SK-N-SH treated with all-trans-retinoic acid at 6 μM for 48 hours (cell line): ENCODE results near the gene ZGPAT.

Experiments
- ATAC-seq: fragments of 200-7000 bp; cut with Tn5 transposase; 3 replicates; pipeline ENCODE4 v1.9.1; 2020; ENCODE audit warnings: mild to moderate bottlenecking, moderate library complexity
- ARNTL ChIP-seq: fragments of 450-650 bp; formaldehyde crosslinking; IDR thresholded peaks from 2 replicates; pipeline ENCODE4 v1.5.0; 2020; ENCODE audit warnings: low read depth, mild to moderate bottlenecking, moderate library complexity, borderline replicate concordance
- BACH2 ChIP-seq: fragments of 250-450 bp; sonication (Bioruptor Pico); IDR thresholded peaks from 2 replicates; pipeline ENCODE4 v1.9.0; 2021; ENCODE audit warnings: mild to moderate bottlenecking, borderline replicate concordance
- CSDC2 ChIP-seq: fragments of 250-450 bp; sonication (Bioruptor Pico); IDR thresholded peaks from 2 replicates; pipeline ENCODE4 v1.5.0; 2020; ENCODE audit warnings: mild to moderate bottlenecking, moderate library complexity
- ESRRG ChIP-seq: fragments of 250-450 bp; sonication (Bioruptor Pico); IDR thresholded peaks from 2 replicates; pipeline ENCODE4 v1.6.1; 2021; ENCODE audit warnings: mild to moderate bottlenecking
- GLIS3 ChIP-seq: fragments of 250-450 bp; sonication (Bioruptor Pico); IDR thresholded peaks from 2 replicates; pipeline ENCODE4 v1.5.0; 2020; ENCODE audit warnings: mild to moderate bottlenecking, moderate library complexity
- OSR1 ChIP-seq: fragments of 250-450 bp; sonication (Bioruptor Pico); IDR thresholded peaks from 2 replicates; pipeline ENCODE4 v1.8.0; 2022; ENCODE audit warnings: moderate library complexity, mild to moderate bottlenecking, inconsistent platforms
- PPARA ChIP-seq: fragments of 250-450 bp; sonication (Bioruptor Pico); IDR thresholded peaks from 2 replicates; pipeline ENCODE4 v1.5.0; 2020; ENCODE audit warnings: mild to moderate bottlenecking, borderline replicate concordance
- TCF4 ChIP-seq: fragments of 250-450 bp; sonication (Bioruptor Pico); IDR thresholded peaks from 2 replicates; pipeline ENCODE4 v1.8.0; 2021; ENCODE audit warnings: mild to moderate bottlenecking, moderate library complexity, borderline replicate concordance
- TOX ChIP-seq: fragments of 250-450 bp; sonication (Bioruptor Pico); IDR thresholded peaks from 2 replicates; pipeline ENCODE4 v1.8.0; 2021; ENCODE audit warnings: mild to moderate bottlenecking, moderate library complexity, borderline replicate concordance
- ZC3H10 ChIP-seq: fragments of 250-450 bp; sonication (Bioruptor Pico); IDR thresholded peaks from 2 replicates; pipeline ENCODE4 v1.5.1; 2021; ENCODE audit warnings: mild to moderate bottlenecking, moderate library complexity
- ZFP3 ChIP-seq: fragments of 250-450 bp; sonication (Bioruptor Pico); IDR thresholded peaks from 2 replicates; pipeline ENCODE4 v1.5.0; 2020; ENCODE audit warnings: mild to moderate bottlenecking, moderate library complexity
- ZFP30 ChIP-seq: fragments of 450-650 bp; formaldehyde crosslinking; IDR thresholded peaks from 2 replicates; pipeline ENCODE4 v1.5.0; 2022; ENCODE audit warnings: mild to moderate bottlenecking, moderate library complexity
- ZNF70 ChIP-seq: fragments of 450-650 bp; formaldehyde crosslinking; IDR thresholded peaks from 2 replicates; pipeline ENCODE4 v1.5.0; 2020; ENCODE audit warnings: mild to moderate bottlenecking, moderate library complexity
- ZNF8 ChIP-seq: fragments of 450-650 bp; formaldehyde crosslinking; IDR thresholded peaks from 2 replicates; pipeline ENCODE4 v1.5.0; 2020; ENCODE audit warnings: mild to moderate bottlenecking, moderate library complexity
- TF ChIP-seq, protein P1 (sequence below): fragments of 250-450 bp; sonication (Bioruptor Pico); IDR thresholded peaks from 2 replicates; pipeline ENCODE4 v1.5.1; 2021; ENCODE audit warnings: mild to moderate bottlenecking, moderate library complexity
- TF ChIP-seq, protein P2 (sequence below): fragments of 250-450 bp; sonication (Bioruptor Pico); IDR thresholded peaks from 2 replicates; pipeline ENCODE4 v1.5.1; 2020; ENCODE audit warnings: low read depth, mild to moderate bottlenecking, moderate library complexity
- TF ChIP-seq, protein P3 (sequence below): fragments of 250-450 bp; sonication (Bioruptor Pico); IDR thresholded peaks from 2 replicates; pipeline ENCODE4 v1.5.0; 2020; ENCODE audit warnings: mild to moderate bottlenecking, moderate library complexity
- TF ChIP-seq, protein P4 (sequence below): fragments of 250-450 bp; sonication (Bioruptor Pico); IDR thresholded peaks from 2 replicates; pipeline ENCODE4 v1.8.0; 2020; ENCODE audit warnings: mild to moderate bottlenecking, moderate library complexity, borderline replicate concordance
- TF ChIP-seq, protein P5 (sequence below): fragments of 250-450 bp; sonication (Bioruptor Pico); IDR thresholded peaks from 2 replicates; pipeline ENCODE4 v1.8.0; 2021; ENCODE audit warnings: low read depth, mild to moderate bottlenecking, moderate library complexity, borderline replicate concordance

Gene ZGPAT

DNA sequence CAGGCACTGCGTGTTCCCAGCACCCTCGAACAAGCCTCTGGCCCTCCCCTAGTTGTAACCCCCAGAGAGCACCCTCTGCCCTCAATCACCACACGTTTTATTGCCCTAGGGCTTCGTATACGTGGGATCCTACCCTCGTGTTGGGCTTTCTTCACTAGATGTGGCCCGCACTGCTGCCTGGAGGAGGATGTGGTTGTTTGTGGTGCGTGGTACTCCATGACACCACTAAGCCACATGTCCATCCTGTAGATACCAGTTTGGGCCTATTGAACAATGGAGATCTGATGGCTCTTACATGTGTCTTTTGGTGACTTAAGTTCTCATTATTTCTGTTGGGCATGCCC is 48.8 kb downstream of the ZGPAT start (continued):
- TF ChIP-seq, protein P1, sequence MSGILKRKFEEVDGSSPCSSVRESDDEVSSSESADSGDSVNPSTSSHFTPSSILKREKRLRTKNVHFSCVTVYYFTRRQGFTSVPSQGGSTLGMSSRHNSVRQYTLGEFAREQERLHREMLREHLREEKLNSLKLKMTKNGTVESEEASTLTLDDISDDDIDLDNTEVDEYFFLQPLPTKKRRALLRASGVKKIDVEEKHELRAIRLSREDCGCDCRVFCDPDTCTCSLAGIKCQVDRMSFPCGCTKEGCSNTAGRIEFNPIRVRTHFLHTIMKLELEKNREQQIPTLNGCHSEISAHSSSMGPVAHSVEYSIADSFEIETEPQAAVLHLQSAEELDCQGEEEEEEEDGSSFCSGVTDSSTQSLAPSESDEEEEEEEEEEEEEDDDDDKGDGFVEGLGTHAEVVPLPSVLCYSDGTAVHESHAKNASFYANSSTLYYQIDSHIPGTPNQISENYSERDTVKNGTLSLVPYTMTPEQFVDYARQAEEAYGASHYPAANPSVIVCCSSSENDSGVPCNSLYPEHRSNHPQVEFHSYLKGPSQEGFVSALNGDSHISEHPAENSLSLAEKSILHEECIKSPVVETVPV (CRISPR knock-in tag), result no peak
- TF ChIP-seq, protein P2, sequence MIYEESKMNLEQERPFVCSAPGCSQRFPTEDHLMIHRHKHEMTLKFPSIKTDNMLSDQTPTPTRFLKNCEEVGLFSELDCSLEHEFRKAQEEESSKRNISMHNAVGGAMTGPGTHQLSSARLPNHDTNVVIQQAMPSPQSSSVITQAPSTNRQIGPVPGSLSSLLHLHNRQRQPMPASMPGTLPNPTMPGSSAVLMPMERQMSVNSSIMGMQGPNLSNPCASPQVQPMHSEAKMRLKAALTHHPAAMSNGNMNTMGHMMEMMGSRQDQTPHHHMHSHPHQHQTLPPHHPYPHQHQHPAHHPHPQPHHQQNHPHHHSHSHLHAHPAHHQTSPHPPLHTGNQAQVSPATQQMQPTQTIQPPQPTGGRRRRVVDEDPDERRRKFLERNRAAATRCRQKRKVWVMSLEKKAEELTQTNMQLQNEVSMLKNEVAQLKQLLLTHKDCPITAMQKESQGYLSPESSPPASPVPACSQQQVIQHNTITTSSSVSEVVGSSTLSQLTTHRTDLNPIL (CRISPR knock-in tag), result no peak
- no peak for TF ChIP-seq GLIS3 (CRISPR knock-in tag)

DNA sequence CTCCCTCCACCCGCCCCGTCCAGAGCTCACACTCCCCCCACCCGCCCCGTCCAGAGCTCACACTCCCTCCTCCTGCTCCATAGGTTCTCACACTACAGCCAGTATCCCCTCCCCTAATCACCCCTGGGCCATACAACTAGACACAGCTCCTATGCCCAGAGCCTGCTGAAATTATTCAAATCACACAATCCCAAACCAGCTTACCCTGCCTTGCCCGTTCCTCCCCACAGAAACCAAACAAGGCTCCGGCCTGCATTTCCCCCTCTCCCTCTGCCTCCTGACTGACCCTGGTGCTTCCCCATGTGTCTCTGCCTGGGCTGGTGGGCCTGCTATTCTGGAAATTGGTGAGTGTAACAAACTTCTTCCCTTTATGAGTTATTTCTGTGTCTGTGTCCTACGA is 50.3 kb downstream of the ZGPAT start:
- ATAC-seq, result no peak
- no peak for TF ChIP-seq TOX (CRISPR knock-in tag)
- no peak for TF ChIP-seq PPARA (CRISPR knock-in tag)
- TF ChIP-seq BACH2 (CRISPR knock-in tag), result no peak
- TF ChIP-seq, protein P3, sequence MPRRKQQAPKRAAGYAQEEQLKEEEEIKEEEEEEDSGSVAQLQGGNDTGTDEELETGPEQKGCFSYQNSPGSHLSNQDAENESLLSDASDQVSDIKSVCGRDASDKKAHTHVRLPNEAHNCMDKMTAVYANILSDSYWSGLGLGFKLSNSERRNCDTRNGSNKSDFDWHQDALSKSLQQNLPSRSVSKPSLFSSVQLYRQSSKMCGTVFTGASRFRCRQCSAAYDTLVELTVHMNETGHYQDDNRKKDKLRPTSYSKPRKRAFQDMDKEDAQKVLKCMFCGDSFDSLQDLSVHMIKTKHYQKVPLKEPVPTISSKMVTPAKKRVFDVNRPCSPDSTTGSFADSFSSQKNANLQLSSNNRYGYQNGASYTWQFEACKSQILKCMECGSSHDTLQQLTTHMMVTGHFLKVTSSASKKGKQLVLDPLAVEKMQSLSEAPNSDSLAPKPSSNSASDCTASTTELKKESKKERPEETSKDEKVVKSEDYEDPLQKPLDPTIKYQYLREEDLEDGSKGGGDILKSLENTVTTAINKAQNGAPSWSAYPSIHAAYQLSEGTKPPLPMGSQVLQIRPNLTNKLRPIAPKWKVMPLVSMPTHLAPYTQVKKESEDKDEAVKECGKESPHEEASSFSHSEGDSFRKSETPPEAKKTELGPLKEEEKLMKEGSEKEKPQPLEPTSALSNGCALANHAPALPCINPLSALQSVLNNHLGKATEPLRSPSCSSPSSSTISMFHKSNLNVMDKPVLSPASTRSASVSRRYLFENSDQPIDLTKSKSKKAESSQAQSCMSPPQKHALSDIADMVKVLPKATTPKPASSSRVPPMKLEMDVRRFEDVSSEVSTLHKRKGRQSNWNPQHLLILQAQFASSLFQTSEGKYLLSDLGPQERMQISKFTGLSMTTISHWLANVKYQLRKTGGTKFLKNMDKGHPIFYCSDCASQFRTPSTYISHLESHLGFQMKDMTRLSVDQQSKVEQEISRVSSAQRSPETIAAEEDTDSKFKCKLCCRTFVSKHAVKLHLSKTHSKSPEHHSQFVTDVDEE (CRISPR knock-in tag), result no peak
- no peak for TF ChIP-seq ZFP3 (CRISPR knock-in tag)
- TF ChIP-seq ZNF8 (CRISPR knock-in tag), result no peak
- TF ChIP-seq, protein P4, sequence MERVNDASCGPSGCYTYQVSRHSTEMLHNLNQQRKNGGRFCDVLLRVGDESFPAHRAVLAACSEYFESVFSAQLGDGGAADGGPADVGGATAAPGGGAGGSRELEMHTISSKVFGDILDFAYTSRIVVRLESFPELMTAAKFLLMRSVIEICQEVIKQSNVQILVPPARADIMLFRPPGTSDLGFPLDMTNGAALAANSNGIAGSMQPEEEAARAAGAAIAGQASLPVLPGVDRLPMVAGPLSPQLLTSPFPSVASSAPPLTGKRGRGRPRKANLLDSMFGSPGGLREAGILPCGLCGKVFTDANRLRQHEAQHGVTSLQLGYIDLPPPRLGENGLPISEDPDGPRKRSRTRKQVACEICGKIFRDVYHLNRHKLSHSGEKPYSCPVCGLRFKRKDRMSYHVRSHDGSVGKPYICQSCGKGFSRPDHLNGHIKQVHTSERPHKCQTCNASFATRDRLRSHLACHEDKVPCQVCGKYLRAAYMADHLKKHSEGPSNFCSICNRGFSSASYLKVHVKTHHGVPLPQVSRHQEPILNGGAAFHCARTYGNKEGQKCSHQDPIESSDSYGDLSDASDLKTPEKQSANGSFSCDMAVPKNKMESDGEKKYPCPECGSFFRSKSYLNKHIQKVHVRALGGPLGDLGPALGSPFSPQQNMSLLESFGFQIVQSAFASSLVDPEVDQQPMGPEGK, result no peak
- TF ChIP-seq, protein P2 (CRISPR knock-in tag), result no peak
- no peak for TF ChIP-seq ZNF70
- no peak for TF ChIP-seq ZC3H10 (CRISPR knock-in tag)
- TF ChIP-seq ARNTL (CRISPR knock-in tag), result no peak

DNA sequence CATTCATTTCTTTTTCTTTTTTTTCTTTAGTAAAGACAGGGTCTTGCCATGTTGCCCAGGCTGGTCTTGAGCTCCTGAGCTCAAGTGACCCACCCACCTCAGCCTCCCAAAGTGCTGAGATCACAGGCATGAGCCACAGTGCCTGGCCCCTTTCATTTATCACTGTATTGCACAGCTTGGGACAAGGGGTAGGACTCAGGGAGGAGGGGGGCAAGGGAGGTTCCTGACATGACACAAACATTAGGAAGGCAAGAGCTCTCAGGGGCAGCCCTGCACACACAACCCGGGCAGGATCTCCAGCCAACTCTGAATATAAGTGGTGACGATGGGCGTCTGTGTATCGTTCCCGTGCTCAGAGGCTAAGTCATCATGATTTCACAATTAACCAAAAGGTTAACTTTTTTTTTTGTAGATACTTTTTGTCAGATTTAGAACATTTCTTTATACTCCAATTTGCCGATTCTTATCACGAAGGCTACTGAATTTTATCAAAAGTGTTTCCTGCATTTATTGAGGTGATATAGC is 51.6 kb downstream of the ZGPAT start:
- TF ChIP-seq, protein P2 (CRISPR knock-in tag), result no peak
- ATAC-seq, result no peak

DNA sequence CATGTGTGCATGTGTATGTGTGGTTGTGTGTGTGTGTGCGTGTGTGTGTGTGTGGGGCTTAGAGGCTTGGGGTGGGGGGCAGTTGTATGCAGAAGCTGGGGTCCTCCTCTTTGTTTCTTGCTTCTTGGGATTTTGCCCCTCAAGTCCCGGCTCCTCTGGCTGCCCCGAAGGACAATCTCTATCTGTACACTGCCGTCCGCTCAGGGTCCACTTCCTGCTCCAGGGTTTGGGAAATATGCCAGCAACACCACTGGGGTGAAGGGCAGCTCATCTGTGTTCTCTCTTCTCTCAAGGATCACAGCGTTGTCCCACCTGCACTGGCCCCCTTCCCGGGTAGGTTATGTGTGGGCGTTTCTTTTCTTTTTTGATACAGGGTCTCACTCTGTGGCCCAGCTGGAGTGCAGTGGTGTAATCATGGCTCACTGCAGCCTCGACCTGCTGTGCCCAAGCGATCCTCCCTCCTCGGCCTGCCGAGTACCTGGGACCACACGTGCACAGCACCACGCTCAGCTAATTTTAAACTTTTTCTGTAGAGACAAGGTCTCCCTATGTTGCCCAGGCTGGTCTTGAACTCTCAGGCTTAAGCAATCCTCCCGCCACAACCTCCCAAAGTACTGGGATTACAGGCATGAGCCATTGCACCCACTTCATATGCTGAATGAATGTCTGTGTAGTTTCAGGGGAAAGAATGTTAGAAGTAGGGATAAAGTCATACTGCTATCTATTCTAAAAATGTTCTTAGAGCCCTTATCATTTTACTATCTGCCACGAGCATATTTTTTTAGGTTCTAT is 57.4 kb downstream of the ZGPAT start:
- ATAC-seq, result no peak
- TF ChIP-seq ESRRG (no peak), CSDC2 (CRISPR knock-in tag) (no peak), ZC3H10 (CRISPR knock-in tag) (no peak), GLIS3 (CRISPR knock-in tag) (no peak), ZFP30 (CRISPR knock-in tag) (no peak), ZFP3 (CRISPR knock-in tag) (no peak), TOX (CRISPR knock-in tag) (no peak), TCF4 (CRISPR knock-in tag) (no peak), ARNTL (CRISPR knock-in tag) (no peak), PPARA (CRISPR knock-in tag) (no peak), OSR1 (CRISPR knock-in tag) (no peak)
- TF ChIP-seq, protein P5, sequence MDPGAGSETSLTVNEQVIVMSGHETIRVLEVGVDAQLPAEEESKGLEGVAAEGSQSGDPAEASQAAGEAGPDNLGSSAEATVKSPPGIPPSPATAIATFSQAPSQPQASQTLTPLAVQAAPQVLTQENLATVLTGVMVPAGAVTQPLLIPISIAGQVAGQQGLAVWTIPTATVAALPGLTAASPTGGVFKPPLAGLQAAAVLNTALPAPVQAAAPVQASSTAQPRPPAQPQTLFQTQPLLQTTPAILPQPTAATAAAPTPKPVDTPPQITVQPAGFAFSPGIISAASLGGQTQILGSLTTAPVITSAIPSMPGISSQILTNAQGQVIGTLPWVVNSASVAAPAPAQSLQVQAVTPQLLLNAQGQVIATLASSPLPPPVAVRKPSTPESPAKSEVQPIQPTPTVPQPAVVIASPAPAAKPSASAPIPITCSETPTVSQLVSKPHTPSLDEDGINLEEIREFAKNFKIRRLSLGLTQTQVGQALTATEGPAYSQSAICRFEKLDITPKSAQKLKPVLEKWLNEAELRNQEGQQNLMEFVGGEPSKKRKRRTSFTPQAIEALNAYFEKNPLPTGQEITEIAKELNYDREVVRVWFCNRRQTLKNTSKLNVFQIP (CRISPR knock-in tag), result no peak
- TF ChIP-seq, protein P2 (CRISPR knock-in tag), result no peak
